ENCODE measurements around the gene NNT. TPM values are rescaled to one million over a fixed set of nuclear protein-coding genes. Genes with fewer than 3 reads are reported as not detected.

Gene NNT
- total and polyA plus RNA-seq, 10 of the 15 experiments (the other 5 are each of a cell fraction or from before 2014, with no cell fraction given), result 20.8 to 73.1 (median 51.9) TPM

GRCh38 chr5:43601454-43602260 is 1.3 kb upstream of the NNT start:
- ATAC-seq, result peak; percentile 58
- Histone ChIP-seq H3K27me3 (replicated peaks in 1 of 2; ENCODE audit: control insufficient read depth in 2 of 2, insufficient read depth in 2 of 2, low read length in 1 of 2) (no peaks in the 10 kb centered on the region), H3K9me3 (replicated peaks; ENCODE audit: control insufficient read depth, insufficient read depth, low read length) (peaks cover 2% of the 10 kb centered on the region), H3K4me3 (peak overlapping the region; percentile 93), H3K79me2 (ENCODE audit: control insufficient read depth, insufficient read depth, low read length) (peaks cover 57% of the 10 kb centered on the region), H3K4me2 (ENCODE audit: control insufficient read depth, insufficient read depth) (peak overlapping the region; percentile 96), H3K9ac (ENCODE audit: control insufficient read depth, insufficient read depth, low read length) (peak overlapping the region; percentile 100), H3K4me1 (ENCODE audit: control insufficient read depth, insufficient read depth, low read length) (peaks cover 4% of the 10 kb centered on the region; the same call in 1 of the 2 replicates), H4K20me1 (ENCODE audit: control insufficient read depth, insufficient read depth) (no peaks in the 10 kb centered on the region), H3K36me3 (ENCODE audit: control insufficient read depth in 2 of 2, insufficient read depth in 2 of 2, low read length in 1 of 2) (no peaks in the 10 kb centered on the region), H2AFZ (ENCODE audit: control insufficient read depth, low read depth, low read length) (peak overlapping the region; percentile 94), H3K27ac (ENCODE audit: control insufficient read depth, insufficient read depth) (peak overlapping the region; percentile 98)
- CTCF ChIA-PET, result interaction anchor here (1.1 to 6.2 kb wide), 8 partner anchors 10 to 117 kb away, joined by 3 to 37 read pairs (median 11); partner anchors contain the start of gene TMEM267
- RAD21 ChIA-PET (ENCODE audit: unreplicated experiment), result interaction anchor here (1.6 to 2.7 kb wide), 2 partner anchors 46 to 117 kb away, joined by 3 to 11 read pairs; partner anchors contain the start of gene TMEM267
- peak; percentile 30 for DNase-seq (ENCODE audit: low read depth, low spot score)
- no TSS peak for BruUV-seq (replicated peaks)
- intact Hi-C loops (cut with micrococcal nuclease; ENCODE audit: unreplicated experiment) (loop anchor here (2.0 to 10.0 kb wide), 5 partner anchors 45 to 1677 kb away; partner anchors contain the start of genes FBXO4, HMGCS1, PAIP1 and TMEM267), in situ Hi-C loops (cut with MboI) (loop anchor here (25.0 kb wide), 1 partner anchor 1689 kb away; the partner anchor contains the start of gene RIMOC1)
- FAIRE-seq, result peak; percentile 89
- 16% methylated on average over 8 of the region's 8 CpGs for WGBS (ENCODE audit: insufficient coverage, insufficient replicate concordance, low lambda C conversion rate, missing lambda C conversion rate)
- POLR2A ChIA-PET, result interaction anchor here (0.8 to 1.8 kb wide), 4 partner anchors 10 to 118 kb away, joined by 4 to 15 read pairs (median 10); partner anchors contain the start of gene TMEM267
- SMC1A ChIA-PET (ENCODE audit: uncharacterized antibody, unreplicated experiment), result interaction anchor here (0.9 to 2.0 kb wide), 5 partner anchors 10 to 118 kb away, joined by 3 to 9 read pairs (median 4); partner anchors contain the start of gene TMEM267
- TF ChIP-seq ZBTB11 (CRISPR knock-in tag; IDR thresholded peaks at IDR 0.05) (no peak), TAF1 (IDR thresholded peaks at IDR 0.05; ENCODE audit: borderline replicate concordance, low read depth, low read length) (peak; percentile 32; the same call in 1 of the 2 replicates), CREB1 (IDR thresholded peaks at IDR 0.05; ENCODE audit: low read depth) (0 out of 2 replicates have a peak, but pooled peaks have one; percentile 22), ETV6 (conservative IDR thresholded peaks at IDR 0.05 in 1 of 2, IDR thresholded peaks at IDR 0.05 in 1 of 2; ENCODE audit: borderline replicate concordance in 1 of 2, low read depth in 1 of 2) (no peak), ZNF687 (IDR thresholded peaks at IDR 0.05) (peak; percentile 40; the same call in 1 of the 2 replicates), MTA2 (IDR thresholded peaks at IDR 0.05; ENCODE audit: low read depth) (peak; percentile 51; the same call in 1 of the 2 replicates), ELK1 (IDR thresholded peaks at IDR 0.05; ENCODE audit: low read depth, low read length) (no peak), ZNF207 (IDR thresholded peaks at IDR 0.05; ENCODE audit: borderline replicate concordance) (no peak), ZNF384 (IDR thresholded peaks at IDR 0.05; ENCODE audit: borderline replicate concordance, low read depth, low read length) (no peak), NFIC (IDR thresholded peaks at IDR 0.05; ENCODE audit: low read depth, low read length) (peak; percentile 30; the same call in 1 of the 2 replicates)

All from GM12878 (cell line).